ENCODE data around the gene TEX9.

Gene TEX9

DNA sequence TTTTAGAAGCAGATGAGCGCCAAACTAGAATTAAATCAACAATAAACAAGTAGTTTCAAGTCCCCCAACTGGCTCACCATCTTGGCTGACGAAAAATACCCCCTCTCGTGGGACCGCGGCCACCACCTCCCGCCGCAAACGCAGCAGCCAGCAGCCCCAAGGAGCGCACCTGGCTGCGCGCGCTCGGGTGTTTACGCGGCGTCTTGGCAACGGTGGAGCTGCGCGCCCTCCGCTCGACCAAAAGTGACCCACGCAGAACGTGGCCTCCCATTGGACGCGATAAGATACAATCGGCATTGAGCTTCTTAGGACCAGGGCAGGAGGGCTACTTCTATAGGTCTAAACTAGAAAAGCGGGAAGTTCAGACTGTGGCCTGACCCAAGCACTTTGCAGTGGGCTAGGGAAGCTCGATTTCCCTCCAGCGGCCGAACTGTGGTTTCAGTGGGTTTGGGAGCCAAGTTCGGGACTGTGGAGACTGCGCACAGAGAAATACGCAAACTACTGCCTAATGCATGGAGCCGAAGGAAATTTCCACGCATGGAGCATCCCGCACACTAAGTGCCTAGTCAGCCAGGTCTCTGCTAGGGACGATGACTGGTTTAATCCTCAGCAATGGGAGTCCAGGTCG lies 99.8 kb downstream of the TEX9 start, which contains the start of gene MNS1:
MNS1 (minus strand) TSS at position 245 of the 628 bp plus-strand sequence; CDS start at position 80, 165 bp downstream.
- TF ChIP-seq, protein P1, sequence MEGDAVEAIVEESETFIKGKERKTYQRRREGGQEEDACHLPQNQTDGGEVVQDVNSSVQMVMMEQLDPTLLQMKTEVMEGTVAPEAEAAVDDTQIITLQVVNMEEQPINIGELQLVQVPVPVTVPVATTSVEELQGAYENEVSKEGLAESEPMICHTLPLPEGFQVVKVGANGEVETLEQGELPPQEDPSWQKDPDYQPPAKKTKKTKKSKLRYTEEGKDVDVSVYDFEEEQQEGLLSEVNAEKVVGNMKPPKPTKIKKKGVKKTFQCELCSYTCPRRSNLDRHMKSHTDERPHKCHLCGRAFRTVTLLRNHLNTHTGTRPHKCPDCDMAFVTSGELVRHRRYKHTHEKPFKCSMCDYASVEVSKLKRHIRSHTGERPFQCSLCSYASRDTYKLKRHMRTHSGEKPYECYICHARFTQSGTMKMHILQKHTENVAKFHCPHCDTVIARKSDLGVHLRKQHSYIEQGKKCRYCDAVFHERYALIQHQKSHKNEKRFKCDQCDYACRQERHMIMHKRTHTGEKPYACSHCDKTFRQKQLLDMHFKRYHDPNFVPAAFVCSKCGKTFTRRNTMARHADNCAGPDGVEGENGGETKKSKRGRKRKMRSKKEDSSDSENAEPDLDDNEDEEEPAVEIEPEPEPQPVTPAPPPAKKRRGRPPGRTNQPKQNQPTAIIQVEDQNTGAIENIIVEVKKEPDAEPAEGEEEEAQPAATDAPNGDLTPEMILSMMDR (IDR thresholded peaks at IDR 0.05): no peak
- no peak for TF ChIP-seq ZFX (IDR thresholded peaks at IDR 0.05; ENCODE audit: borderline replicate concordance)
- peak within 1 kb of the TSS; percentile 66 for H3K27ac ChIP-seq

DNA sequence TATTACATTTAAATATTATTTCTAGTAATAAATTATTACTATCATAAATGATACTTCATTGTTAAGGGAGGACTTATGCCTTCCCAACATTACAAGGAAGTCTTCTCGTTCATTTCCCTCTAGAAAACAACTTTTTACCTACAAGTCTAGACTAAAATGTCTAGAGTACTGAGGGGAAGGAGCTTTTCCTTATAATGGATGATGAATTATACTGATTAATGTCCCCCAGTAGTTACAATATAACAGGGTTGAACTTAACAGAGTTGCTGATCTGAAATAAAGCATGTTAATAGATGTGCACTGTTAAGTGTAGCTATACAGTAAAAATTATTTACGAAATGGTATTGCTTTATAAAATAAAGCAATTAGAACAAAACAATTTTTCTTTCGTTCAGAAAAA lies 102.4 kb downstream of the TEX9 start:
- no peak overlapping the region for H3K27ac ChIP-seq
- TF ChIP-seq ZFX (IDR thresholded peaks at IDR 0.05; ENCODE audit: borderline replicate concordance): no peak
- TF ChIP-seq, protein P1 (IDR thresholded peaks at IDR 0.05): no peak

DNA sequence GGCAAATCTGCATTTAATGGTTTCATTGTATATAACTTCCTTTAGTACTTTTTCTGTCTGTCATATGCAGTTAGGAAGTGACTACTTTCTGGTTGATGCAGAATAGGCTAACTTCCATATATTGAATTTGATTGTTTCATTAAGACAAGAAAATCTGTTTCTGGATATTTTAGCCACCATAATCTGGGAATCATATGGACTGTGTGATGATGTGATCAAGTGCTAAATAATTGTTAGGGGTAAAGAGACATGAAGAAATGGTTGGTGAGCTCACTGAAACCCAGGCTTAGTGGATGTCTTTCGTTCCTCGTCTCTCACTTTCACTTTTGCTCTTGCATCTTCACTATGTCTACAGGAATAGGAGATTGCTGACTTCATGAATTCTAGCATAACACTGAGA lies 103.2 kb downstream of the TEX9 start:
- TF ChIP-seq, protein P1 (IDR thresholded peaks at IDR 0.05): no peak
- TF ChIP-seq ZFX (IDR thresholded peaks at IDR 0.05; ENCODE audit: borderline replicate concordance): no peak
- no peak overlapping the region for H3K27ac ChIP-seq

DNA sequence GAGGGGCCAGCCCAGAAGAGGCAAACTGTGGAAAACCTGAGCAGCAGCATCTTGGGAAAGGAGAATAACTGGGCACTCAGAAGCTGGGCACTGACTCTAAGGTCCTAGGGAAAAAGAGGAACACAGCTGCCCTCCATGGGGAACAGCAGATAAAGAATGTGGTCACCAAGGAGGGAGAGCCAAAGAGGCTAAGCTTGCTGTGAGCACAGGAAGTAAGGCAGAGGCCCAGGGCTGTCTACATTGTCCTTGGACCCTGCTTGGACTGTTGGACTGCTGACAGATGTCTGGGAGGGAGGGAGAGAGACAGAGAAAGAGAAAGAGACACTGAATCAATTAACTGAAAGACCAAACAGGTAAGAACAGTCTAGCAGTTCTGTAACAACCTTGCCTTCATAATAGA lies 104.3 kb downstream of the TEX9 start:
- no peak overlapping the region for H3K27ac ChIP-seq
- TF ChIP-seq, protein P1 (IDR thresholded peaks at IDR 0.05): no peak
- no peak for TF ChIP-seq ZFX (IDR thresholded peaks at IDR 0.05; ENCODE audit: borderline replicate concordance)

DNA sequence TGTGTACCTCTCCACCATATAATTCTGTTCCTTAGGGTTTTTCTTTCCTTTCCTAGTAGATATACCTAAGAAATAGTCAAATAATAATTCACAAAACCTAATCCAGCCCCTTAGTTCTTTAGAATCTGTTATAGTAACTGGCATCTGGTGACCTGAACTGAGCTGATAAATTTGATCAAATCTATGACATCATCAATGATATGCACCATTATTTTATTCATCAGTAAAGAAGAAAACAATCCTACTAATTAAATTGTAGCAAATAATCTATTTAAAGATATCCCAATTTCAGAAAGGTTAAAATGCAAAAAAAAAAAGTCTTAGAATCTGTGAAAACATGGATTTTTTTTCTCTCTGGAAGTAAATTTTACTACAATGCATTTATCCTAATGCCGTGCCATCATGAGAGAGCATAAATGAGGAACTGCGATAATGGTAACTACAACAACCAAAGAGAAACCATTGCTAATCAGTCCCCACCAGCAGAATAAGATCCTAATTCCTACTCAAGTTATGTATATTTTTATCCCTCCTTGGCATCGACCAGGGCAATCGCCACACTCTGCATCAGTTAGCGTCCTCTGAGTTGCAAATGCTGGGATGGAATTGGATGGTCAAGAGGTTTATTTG lies 106.3 kb downstream of the TEX9 start:
- no peak overlapping the region for H3K27ac ChIP-seq
- no peak for TF ChIP-seq ZFX (IDR thresholded peaks at IDR 0.05; ENCODE audit: borderline replicate concordance)
- TF ChIP-seq, protein P1 (IDR thresholded peaks at IDR 0.05): no peak

DNA sequence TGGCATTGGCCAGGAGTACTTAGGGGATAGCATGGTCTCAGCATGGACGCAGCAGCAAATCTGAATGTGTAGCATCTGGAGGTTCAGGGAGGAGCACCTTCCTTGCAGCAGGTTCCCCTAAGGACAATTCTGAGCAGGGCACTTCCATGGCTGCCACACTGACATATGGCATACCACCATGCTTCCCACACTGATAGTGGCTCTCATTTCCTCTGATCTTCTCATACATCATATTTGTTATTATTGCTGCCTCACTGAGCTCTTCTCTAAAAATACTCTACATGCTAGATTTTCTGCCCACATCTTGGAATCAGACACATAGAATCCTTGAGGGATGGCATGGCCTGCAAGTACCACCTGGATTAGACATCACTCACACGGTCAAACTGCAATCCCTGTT lies 107.1 kb downstream of the TEX9 start:
- H3K27ac ChIP-seq: no peak overlapping the region
- TF ChIP-seq ZFX (IDR thresholded peaks at IDR 0.05; ENCODE audit: borderline replicate concordance): no peak
- TF ChIP-seq, protein P1 (IDR thresholded peaks at IDR 0.05): no peak

DNA sequence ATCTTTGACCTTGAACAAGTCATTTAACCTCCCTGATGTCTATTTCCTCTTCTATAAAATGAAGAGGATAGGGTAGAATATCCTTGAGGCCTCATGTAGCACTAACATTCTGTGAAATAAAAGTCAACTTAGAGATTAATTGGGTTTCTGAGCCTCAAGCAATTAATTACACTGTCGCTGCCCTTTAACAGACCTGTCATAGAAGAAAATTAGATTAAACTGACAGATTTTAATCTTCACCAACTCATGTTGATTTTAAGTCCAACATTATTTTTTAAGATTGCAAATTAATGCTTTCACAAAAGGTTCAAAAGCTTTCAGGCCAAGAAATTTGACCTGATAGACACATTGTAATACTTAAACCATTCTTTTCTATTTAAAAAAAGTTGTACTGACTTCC lies 107.8 kb downstream of the TEX9 start:
- H3K27ac ChIP-seq: no peak overlapping the region
- TF ChIP-seq, protein P1 (IDR thresholded peaks at IDR 0.05): no peak
- TF ChIP-seq ZFX (IDR thresholded peaks at IDR 0.05; ENCODE audit: borderline replicate concordance): no peak

Measured in 22Rv1 (cell line).